Omental fat pad (tissue), 4 donors: Measurements from ENCODE around the gene SLC16A6. TPM values are rescaled to one million over a fixed set of nuclear protein-coding genes. Genes with fewer than 3 reads are reported as not detected.

Source experiments
- ATAC-seq: fragments of 150-250 bp; one replicate; pipeline ENCODE4 v1.9.1; 2016; ENCODE audit warnings: mild to moderate bottlenecking, moderate library complexity; ENCODE audit not compliant: low FRiP score
- DNase-seq: peaks from one replicate; pipeline ENCODE4 v3.0.0-alpha.2; 2019; ENCODE audit warnings: low spot score
- total RNA-seq, 4 donors: library from RNA; depleted of rRNA; stranded (reverse); fragments of >200 nt; gene quantifications; one replicate each; pipeline ENCODE4 v1.1.0, GENCODE V29; 2016
- TF ChIP-seq, protein P1 (sequence below), 3 donors: fragments of 450-650 bp; IDR thresholded peaks; one replicate each; pipeline ENCODE4 v1.5.1; 2016 to 2017; ENCODE audit warnings: antibody characterized with exemption in 3 of 3, mild to moderate bottlenecking in 3 of 3, moderate library complexity in 2 of 3

SLC16A6 gene
- total RNA-seq, 4 donors from 2014 or later: 0.38 to 7.3 (median 2.2) TPM

DNA sequence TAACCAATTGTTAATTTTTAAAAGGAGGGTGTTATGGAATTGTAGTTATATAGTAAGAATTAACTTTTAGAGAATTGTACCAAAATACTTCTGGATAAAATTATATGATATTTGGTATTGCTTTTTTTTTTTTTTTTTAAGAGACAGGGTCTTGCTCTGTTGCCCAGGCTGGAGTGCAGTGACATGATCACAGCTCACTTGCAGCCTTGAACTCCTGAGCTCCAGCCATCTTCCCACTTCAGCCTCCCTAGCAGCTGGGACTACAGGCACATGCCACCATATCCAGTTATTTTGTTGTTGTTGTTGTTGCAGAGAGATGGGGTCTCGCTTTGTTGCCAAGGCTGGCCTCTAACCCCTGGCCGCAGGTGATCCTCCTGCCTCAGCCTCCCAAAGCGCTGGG, 8.9 kb upstream of the SLC16A6 start:
- ATAC-seq: no peak
- TF ChIP-seq, protein P1, sequence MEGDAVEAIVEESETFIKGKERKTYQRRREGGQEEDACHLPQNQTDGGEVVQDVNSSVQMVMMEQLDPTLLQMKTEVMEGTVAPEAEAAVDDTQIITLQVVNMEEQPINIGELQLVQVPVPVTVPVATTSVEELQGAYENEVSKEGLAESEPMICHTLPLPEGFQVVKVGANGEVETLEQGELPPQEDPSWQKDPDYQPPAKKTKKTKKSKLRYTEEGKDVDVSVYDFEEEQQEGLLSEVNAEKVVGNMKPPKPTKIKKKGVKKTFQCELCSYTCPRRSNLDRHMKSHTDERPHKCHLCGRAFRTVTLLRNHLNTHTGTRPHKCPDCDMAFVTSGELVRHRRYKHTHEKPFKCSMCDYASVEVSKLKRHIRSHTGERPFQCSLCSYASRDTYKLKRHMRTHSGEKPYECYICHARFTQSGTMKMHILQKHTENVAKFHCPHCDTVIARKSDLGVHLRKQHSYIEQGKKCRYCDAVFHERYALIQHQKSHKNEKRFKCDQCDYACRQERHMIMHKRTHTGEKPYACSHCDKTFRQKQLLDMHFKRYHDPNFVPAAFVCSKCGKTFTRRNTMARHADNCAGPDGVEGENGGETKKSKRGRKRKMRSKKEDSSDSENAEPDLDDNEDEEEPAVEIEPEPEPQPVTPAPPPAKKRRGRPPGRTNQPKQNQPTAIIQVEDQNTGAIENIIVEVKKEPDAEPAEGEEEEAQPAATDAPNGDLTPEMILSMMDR (IDR thresholded peaks at IDR 0.05): no peak
- no peak for DNase-seq

DNA sequence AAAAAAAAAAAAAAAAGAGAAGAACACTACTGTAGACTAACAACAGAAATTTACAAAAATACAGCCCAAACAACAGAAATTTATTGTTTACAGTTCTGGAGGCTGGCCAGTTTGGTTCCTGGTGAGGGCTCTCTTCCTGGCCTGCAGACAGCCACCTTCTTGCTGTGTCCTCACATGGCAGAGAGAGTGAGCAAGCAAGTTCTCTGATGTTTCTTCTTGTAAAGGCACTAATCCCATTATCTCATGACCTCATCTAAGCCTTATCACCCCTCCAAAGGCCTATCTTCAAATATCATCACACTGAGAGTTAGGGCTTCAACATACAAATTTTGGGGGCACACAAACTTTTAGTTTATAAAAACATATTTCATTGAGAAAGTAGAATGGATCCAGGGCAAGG, 7.7 kb upstream of the SLC16A6 start:
- TF ChIP-seq, protein P1 (IDR thresholded peaks at IDR 0.05): no peak
- no peak for ATAC-seq
- DNase-seq: no peak

DNA sequence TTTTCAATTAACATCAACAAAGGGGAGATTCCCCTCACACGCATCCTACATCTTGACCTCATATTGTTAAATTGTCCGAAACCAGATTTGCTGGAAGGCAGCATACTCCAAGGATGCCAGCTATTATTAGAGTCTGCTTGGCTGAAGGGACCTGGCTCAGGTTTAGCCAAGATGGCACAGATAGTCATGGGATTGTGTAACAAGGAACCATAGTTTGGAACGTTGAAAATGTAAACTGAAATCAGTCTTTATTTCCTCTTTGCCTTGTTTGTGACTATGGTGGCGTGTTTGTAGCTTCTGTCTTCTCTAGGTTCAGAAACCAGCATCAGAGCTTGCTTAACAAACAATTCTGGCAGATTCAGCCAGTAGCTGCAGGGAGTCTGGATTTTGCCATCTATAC, 6.3 kb upstream of the SLC16A6 start:
- ATAC-seq: no peak
- DNase-seq: no peak
- TF ChIP-seq, protein P1 (IDR thresholded peaks at IDR 0.05): no peak

DNA sequence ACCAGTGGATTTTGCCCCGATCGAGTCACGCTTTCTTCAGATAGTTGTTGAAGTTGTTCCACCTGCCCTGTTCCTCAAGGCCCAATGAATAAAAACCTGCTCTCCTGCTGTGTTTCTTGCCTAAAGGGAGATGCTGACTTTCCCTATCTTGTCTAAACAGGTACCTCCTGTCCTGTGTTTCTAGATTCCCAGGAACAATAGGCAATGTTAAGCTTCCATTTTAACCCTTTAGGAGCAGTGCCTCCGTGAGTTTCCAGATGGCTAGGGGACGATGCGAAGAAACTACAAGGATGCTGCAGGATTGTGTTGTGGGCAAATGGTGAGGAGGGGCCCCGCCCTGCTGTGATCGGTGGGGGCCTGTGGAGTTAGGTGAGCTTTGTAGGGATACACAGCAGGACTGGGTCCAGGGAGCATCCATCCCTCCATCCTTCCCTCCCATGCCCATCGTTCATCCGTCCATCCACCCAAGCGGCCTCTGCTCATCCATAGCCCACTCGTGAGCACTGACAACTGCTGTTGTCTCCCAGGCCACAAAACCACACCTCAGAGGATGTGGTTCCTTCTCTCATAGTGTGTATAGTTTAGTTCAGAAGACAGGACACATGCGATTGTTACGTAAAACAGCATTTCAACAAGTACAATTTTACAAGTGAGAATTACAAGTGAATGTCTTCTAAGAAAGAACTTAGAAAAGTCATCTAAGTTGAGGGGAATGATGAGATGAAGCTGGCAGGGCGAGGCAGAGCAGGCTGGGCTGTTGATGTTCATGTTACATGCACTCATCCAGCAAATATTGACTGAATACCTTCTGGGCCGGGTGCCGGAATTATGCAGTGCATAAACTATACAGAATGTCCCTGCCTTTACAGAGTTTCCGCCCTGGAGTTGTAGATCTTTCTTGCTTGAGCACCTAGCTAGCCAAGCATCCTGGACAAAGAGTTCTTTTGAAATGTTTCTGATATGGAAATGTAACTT, 5.6 kb upstream of the SLC16A6 start:
- no peak for ATAC-seq
- TF ChIP-seq, protein P1 (IDR thresholded peaks at IDR 0.05): no peak
- DNase-seq: no peak

DNA sequence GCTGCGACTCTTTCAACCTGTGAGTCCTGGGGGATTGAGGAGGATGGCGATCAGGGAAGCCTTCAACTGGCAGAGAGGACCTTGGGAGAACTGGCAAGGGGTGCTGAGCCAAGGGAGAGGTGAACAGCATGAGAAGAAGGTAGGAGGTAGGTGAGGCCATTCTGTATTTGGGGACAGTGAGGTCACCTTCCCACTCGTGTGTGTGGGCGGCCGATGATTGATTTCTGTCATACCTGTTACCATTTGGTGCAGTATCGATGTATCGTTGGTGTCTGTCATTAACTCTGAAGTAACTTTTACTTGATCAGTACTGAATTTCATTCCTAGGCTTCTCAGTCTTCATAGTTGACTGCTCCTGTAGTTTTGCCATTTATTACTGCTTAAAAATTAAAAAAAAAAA, 4.2 kb upstream of the SLC16A6 start:
- TF ChIP-seq, protein P1 (IDR thresholded peaks at IDR 0.05): no peak
- ATAC-seq: no peak
- DNase-seq: no peak

DNA sequence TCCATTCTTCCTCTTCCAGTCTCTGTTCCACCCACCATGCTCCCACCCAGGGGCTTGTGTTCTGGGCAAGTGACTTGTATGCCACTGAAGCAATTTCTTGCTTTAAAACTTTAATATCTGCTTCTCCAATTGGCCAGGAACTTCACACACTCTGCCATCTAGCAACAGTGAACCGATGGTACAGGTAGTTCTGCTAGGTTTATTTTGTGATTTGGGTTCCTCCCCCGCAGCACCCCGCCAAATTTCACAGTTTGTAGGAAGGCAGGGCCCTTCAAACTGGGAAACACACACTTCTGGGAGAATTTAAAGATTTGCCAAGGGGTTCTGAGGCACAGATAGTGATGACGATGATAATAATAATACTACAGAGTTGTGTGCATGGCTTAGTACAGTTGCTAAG, 3.7 kb upstream of the SLC16A6 start:
- DNase-seq (no peak), ATAC-seq (no peak)
- TF ChIP-seq, protein P1 (IDR thresholded peaks at IDR 0.05): no peak

DNA sequence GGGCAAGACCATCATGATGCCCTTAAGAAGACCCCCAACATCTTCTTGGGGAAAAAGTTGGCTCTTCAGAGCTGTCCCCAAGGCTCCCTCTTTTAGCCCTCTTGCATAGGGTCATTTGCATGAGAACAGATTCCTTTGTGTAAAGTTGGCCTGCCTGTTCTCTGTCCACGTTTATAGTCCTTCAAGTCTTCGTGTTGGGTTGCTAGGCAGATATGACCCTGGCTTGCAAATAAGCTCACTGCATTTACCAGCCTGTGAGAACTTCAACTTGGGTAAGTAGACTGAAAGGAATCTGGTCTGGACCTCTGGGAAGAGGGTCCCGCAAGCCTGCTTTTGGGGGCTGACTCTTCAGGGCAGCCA, 3.2 kb upstream of the SLC16A6 start:
- no peak for ATAC-seq
- DNase-seq: no peak
- TF ChIP-seq, protein P1 (IDR thresholded peaks at IDR 0.05): no peak
